Smooth muscle cell (in vitro differentiated cells): ENCODE measurements around the gene KLK10. TPM values are rescaled to one million over a fixed set of nuclear protein-coding genes. Genes with fewer than 3 reads are reported as not detected.

Source experiments
- DNase-seq: peaks from one replicate; lab custom pipeline; 2025; ENCODE audit not compliant: unreplicated experiment; lab: John Stamatoyannopoulos, UW
- H2AFZ ChIP-seq: fragments of 200-600 bp; sonication (generic); 2 replicates; pipeline ENCODE4 v1.6.0; 2016; ENCODE audit warnings: antibody characterized with exemption, low read depth, mild to moderate bottlenecking
- H3F3A ChIP-seq: fragments of 200-600 bp; sonication (generic); 2 replicates; pipeline ENCODE4 v1.6.0; 2017; ENCODE audit warnings: antibody characterized with exemption, low read depth
- H3K27ac ChIP-seq: fragments of 200-600 bp; sonication (generic); 2 replicates; pipeline ENCODE4 v1.5.1; 2016; ENCODE audit warnings: low read depth, mild to moderate bottlenecking
- H3K27me3 ChIP-seq: fragments of 200-600 bp; sonication (generic); 2 replicates; pipeline ENCODE4 v1.6.1; 2016; ENCODE audit warnings: low read depth, mild to moderate bottlenecking
- H3K36me3 ChIP-seq: fragments of 200-600 bp; sonication (generic); 2 replicates; pipeline ENCODE4 v1.5.1; 2016; ENCODE audit warnings: low read depth
- H3K4me1 ChIP-seq: fragments of 200-600 bp; sonication (generic); 2 replicates; pipeline ENCODE4 v1.5.1; 2016; ENCODE audit warnings: low read depth
- H3K4me2 ChIP-seq: fragments of 200-600 bp; sonication (generic); 2 replicates; pipeline ENCODE4 v1.6.0; 2016; ENCODE audit warnings: mild to moderate bottlenecking
- H3K4me3 ChIP-seq: fragments of 200-600 bp; sonication (generic); 2 replicates; pipeline ENCODE4 v1.5.1; 2016; ENCODE audit warnings: mild to moderate bottlenecking
- H3K79me2 ChIP-seq: fragments of 200-600 bp; sonication (generic); 2 replicates; pipeline ENCODE4 v1.6.0; 2016; ENCODE audit warnings: low read depth, mild to moderate bottlenecking
- H3K9ac ChIP-seq: fragments of 200-600 bp; sonication (generic); 2 replicates; pipeline ENCODE4 v1.6.0; 2016; ENCODE audit warnings: low read depth
- H3K9me3 ChIP-seq: fragments of 200-600 bp; sonication (generic); replicated peaks from 2 replicates; pipeline ENCODE4 v1.5.1; 2016; ENCODE audit warnings: low read depth
- H4K20me1 ChIP-seq: fragments of 200-600 bp; sonication (generic); 2 replicates; pipeline ENCODE4 v1.6.0; 2016; ENCODE audit warnings: low read depth
- CTCF ChIP-seq: fragments of 200-600 bp; sonication (generic); IDR thresholded peaks from 2 replicates; pipeline ENCODE4 v1.5.1; 2017; ENCODE audit warnings: borderline replicate concordance, mild to moderate bottlenecking, antibody characterized with exemption; ENCODE audit not compliant: insufficient read depth, poor library complexity, severe bottlenecking
- WGBS: methylation state at CpG from one replicate; pipeline ENCODE4 v1.1.7; 2016; ENCODE audit warnings: low lambda C conversion rate; 5-methylcytosine and 5-hydroxymethylcytosine counted together
- polyA plus RNA-seq: library from polyadenylated mRNA; unstranded; fragments of >200 nt; fragmentation: Nextera tagmentation; extraction: Ambion mirVana; gene quantifications from 2 replicates; pipeline ENCODE4 v1.2.1, GENCODE V29; 2016
- total RNA-seq: library from RNA; depleted of rRNA; stranded (reverse); fragments of >200 nt; gene quantifications from 2 replicates; pipeline ENCODE4 v1.2.3, GENCODE V29; 2014

Gene KLK10
- 3.6 and 10.8 TPM in 2 replicates for total RNA-seq
- 3.8 and 8.5 TPM in 2 replicates for polyA plus RNA-seq

GRCh38 chr19:51019544-51019925 lies at the start of gene KLK10:
KLK10 (minus strand) TSS chr19:51019709; CDS start chr19:51019130, 579 bp downstream.
- no peak within 1 kb of the TSS for H3K9ac ChIP-seq
- no peaks in the 10 kb centered on the region for H3K36me3 ChIP-seq
- H2AFZ ChIP-seq = no peak within 1 kb of the TSS
- H3K27ac ChIP-seq = no peak within 1 kb of the TSS
- peaks cover 14% of the 10 kb centered on the region for H3K4me1 ChIP-seq
- peak within 1 kb of the TSS; percentile 10 for H3K4me3 ChIP-seq
- no peaks in the 10 kb centered on the region for H3F3A ChIP-seq
- no peaks in the 10 kb centered on the region for H3K79me2 ChIP-seq
- peak within 1 kb of the TSS; percentile 69 for H3K4me2 ChIP-seq
- DNase-seq = no peak
- no peaks in the 10 kb centered on the region for H4K20me1 ChIP-seq
- no peak for TF ChIP-seq CTCF
- H3K9me3 ChIP-seq = no peaks in the 10 kb centered on the region
- H3K27me3 ChIP-seq = peaks cover 60% of the 10 kb centered on the region
- 21% methylated on average over 7 of the region's 14 CpGs for WGBS

GRCh38 chr19:51066393-51067186 lies 47.1 kb upstream of the KLK10 start:
- Histone ChIP-seq H3K4me3 (no peak overlapping the region), H3K4me2 (no peak overlapping the region), H4K20me1 (no peaks in the 10 kb centered on the region), H3K9ac (no peak overlapping the region), H3K79me2 (no peaks in the 10 kb centered on the region), H3F3A (no peaks in the 10 kb centered on the region), H2AFZ (no peak overlapping the region), H3K36me3 (no peaks in the 10 kb centered on the region), H3K27ac (no peak overlapping the region), H3K4me1 (no peaks in the 10 kb centered on the region), H3K27me3 (no peaks in the 10 kb centered on the region), H3K9me3 (no peaks in the 10 kb centered on the region)
- DNase-seq = no peak
- TF ChIP-seq CTCF = no peak
- WGBS = 82% methylated on average over 7 of the region's 7 CpGs

GRCh38 chr19:51065221-51065960 lies 45.9 kb upstream of the KLK10 start:
- no peaks in the 10 kb centered on the region for H3K36me3 ChIP-seq
- H3K79me2 ChIP-seq = no peaks in the 10 kb centered on the region
- H3K4me2 ChIP-seq = peak overlapping the region; percentile 87
- no peak for DNase-seq
- H3K4me1 ChIP-seq = no peaks in the 10 kb centered on the region
- WGBS = 14% methylated on average over 14 of the region's 25 CpGs
- no peaks in the 10 kb centered on the region for H3K27me3 ChIP-seq
- H2AFZ ChIP-seq = peak overlapping the region; percentile 77
- H3K9me3 ChIP-seq = no peaks in the 10 kb centered on the region
- no peak overlapping the region for H3K27ac ChIP-seq
- no peaks in the 10 kb centered on the region for H4K20me1 ChIP-seq
- H3K9ac ChIP-seq = no peak overlapping the region
- H3K4me3 ChIP-seq = peak overlapping the region; percentile 45
- H3F3A ChIP-seq = no peaks in the 10 kb centered on the region
- no peak for TF ChIP-seq CTCF
